22Rv1 (cell line): ENCODE results near the gene CFAP210.

Experiments used
- H3K27ac ChIP-seq: fragments of 450-650 bp; 2 replicates; pipeline ENCODE4 v1.5.1; 2017
- ZFX ChIP-seq: fragments of 450-650 bp; IDR thresholded peaks from 2 replicates; pipeline ENCODE4 v1.6.1; 2017; ENCODE audit warnings: antibody characterized with exemption, borderline replicate concordance
- TF ChIP-seq, protein P1 (sequence below): fragments of 450-650 bp; IDR thresholded peaks from 2 replicates; pipeline ENCODE4 v1.5.1; 2017; ENCODE audit warnings: mild to moderate bottlenecking

The CFAP210 gene

DNA sequence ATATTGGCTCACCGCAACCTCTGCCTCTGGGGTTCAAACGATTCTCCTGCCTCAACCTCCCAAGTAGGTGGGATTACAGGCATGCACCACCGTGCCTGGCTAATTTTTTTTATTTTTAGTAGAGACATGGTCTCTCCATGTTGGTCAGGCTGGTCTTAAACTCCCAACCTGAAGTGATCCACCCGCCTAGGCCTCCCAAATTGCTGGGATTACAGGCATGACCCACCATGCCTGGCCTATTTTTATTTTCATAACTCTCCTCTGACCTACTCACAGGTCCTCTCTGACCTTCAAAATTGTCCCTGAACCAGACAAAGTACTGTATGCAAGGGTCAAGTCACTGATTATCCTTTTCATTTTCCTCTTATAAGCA, 23.5 kb upstream of the CFAP210 start:
- H3K27ac ChIP-seq, result no peak overlapping the region
- TF ChIP-seq, protein P1, sequence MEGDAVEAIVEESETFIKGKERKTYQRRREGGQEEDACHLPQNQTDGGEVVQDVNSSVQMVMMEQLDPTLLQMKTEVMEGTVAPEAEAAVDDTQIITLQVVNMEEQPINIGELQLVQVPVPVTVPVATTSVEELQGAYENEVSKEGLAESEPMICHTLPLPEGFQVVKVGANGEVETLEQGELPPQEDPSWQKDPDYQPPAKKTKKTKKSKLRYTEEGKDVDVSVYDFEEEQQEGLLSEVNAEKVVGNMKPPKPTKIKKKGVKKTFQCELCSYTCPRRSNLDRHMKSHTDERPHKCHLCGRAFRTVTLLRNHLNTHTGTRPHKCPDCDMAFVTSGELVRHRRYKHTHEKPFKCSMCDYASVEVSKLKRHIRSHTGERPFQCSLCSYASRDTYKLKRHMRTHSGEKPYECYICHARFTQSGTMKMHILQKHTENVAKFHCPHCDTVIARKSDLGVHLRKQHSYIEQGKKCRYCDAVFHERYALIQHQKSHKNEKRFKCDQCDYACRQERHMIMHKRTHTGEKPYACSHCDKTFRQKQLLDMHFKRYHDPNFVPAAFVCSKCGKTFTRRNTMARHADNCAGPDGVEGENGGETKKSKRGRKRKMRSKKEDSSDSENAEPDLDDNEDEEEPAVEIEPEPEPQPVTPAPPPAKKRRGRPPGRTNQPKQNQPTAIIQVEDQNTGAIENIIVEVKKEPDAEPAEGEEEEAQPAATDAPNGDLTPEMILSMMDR, result no peak
- no peak for TF ChIP-seq ZFX

DNA sequence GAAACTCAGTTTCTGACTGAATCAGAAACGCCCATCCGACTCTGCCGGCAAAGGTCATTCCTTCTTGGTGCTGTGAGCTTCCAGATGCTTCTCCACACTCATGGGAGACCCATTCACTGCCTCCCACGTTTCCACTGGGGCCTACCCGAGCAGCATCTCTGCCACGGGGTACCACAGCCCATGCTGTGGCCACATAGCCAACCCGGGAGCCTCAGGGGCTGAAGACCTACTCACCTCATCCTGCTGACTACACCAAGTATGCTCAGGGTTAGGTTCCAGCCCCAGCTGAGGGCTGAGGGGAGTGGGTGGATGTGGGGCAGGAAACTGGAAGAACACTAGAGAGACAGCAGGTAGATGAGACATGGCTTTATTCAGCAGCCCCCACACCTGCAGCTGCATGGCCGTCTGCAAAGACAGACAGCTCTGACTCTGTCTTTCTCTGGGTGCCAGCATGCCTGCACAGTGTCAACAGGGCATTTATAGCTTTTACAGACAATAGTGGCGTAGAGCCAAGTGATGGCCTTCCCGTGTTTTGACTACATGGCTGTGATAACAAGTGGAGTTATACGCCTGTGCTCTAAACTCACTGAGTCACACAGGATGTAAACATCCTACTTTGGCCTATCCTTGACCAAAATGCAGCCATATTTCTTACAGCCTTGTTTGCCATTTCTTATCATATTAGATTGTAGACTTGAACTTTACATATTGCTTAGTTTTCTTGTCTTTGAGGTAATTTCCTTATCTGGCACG, 22.9 kb upstream of the CFAP210 start:
- TF ChIP-seq ZFX, result no peak
- TF ChIP-seq, protein P1, result no peak

DNA sequence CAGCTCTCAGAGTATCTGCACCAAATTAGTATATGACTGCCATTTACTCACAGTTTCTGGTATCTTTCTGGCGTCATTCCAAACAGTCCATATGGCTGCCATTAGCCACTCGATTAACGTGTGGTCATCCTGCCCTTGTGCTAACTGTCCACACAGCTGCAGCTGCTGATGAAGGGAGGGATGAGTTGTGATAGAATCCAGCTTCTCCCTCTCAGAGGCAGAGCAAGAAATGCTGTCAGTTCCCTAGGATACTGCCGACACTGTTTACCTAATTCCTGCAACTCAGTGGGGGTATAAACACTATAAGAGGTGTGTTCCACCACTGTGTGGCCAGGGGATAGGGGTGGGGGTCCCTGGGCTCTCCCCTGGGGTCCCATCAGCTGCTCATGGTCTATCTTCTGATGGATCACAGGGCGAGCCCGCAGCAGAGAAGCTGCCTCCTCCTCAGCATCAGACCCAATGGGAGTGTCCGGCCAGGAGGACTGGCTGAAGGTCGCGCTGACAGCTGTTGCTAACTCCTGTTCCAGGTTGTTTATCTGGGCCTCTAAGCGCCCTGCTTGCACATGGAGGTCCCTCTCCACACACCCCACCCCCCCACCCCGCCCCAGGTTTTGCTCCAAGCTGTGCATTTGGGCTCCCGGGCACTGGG, 22.2 kb upstream of the CFAP210 start:
- no peak overlapping the region for H3K27ac ChIP-seq
- no peak for TF ChIP-seq ZFX
- TF ChIP-seq, protein P1, result no peak

More for the DNA sequence above, 22.9 kb upstream of the CFAP210 start:
- no peak overlapping the region for H3K27ac ChIP-seq

DNA sequence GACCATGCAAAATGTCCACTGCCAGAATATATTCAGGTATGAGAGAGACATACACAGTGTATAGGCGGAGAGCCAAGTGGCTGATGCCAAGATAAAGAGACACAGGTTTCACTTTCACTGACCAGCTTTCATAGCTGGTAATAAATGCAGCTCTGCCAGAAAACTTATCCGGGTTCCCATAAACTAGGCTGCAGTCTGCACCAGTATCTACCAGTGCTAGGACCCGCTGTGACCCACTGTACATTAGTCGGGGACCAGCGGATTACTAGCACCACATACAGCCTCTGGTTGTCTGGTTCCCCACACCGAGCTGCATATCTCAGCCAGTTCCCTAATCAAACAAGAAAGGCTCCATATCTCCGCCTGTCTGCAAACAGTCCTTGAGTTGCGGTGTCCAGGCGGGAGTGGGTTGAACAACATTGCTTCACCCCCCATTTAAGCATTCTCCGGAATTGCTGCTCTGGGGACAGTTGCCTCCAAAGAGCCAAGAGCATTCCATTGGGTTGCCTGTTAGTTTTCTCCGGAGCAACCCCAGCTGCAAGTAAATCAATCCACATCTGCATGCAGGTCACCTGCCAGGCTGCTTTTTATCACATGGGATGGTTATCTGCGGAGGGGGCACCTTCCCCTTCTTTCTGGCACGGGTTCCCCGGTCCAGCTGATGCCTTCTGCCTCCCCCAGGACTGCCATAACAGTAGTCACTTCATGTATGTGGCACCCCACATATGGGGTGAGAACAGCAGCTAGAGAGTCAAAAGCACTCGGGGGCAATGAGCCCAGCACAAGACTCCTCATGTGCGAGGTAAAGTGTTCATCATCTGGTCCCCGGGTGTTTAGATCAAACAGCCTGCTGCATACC, 21.4 kb upstream of the CFAP210 start:
- H3K27ac ChIP-seq, result peak overlapping the region; percentile 37; the same call in 1 of the 2 replicates
- TF ChIP-seq, protein P1, result no peak
- no peak for TF ChIP-seq ZFX

DNA sequence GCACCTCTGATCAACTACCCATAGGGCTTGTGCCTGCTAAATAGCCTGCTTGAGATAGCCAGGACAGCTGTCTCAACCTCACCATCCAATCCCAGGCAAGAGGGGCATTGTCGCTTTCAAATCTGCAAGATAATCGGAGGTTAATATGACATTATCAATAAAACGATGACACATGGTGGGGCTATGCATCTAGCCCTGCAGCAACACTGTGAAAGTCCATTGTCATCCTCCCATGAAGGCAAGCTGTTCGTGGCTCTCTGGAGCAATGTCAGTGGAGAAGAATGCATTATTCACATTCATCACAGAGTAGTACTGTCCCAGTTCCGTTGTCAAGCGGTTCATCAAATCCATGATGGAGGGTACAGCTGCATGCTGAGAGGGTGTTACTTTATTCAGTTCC, 20.5 kb upstream of the CFAP210 start:
- TF ChIP-seq, protein P1, result no peak
- TF ChIP-seq ZFX, result no peak
- no peak overlapping the region for H3K27ac ChIP-seq

DNA sequence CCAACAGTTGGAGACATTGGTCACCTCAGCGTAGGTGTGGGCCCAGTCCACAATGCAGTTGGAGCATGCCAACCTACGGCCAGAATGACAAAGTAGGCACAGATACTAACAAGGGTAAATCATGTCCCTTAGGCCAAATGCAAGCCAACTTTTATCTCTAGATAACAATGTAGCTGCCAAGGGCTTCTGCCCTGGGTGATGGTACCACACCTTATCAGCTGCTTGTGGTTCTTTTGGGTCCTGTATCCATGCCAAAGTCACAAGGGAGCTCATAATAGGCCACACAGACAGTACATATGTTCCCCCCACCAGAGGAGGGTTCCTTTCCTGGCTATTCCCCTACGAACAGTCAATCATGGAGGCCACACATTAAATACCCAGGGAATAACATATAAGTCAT, 19.1 kb upstream of the CFAP210 start:
- H3K27ac ChIP-seq, result no peak overlapping the region
- TF ChIP-seq, protein P1, result no peak
- TF ChIP-seq ZFX, result no peak
